ENCODE data around the gene PAX7.

GRCh38 chr1:18666317-18666920 is 35.8 kb downstream of the PAX7 start:
- TF ChIP-seq CTCF (conservative IDR thresholded peaks at IDR 0.05; ENCODE audit: low read depth, low read length) (no peak), ELK1 (IDR thresholded peaks at IDR 0.05; ENCODE audit: borderline replicate concordance, low read depth, low read length) (no peak), CHD1 (IDR thresholded peaks at IDR 0.05; ENCODE audit: low read depth, low read length) (no peak), MAZ (IDR thresholded peaks at IDR 0.05; ENCODE audit: borderline replicate concordance, low read depth, low read length) (no peak), POLR2A (IDR thresholded peaks at IDR 0.05; ENCODE audit: low read depth, low read length) (no peak), RCOR1 (IDR thresholded peaks at IDR 0.05; ENCODE audit: insufficient replicate concordance, low read length) (no peak)

Measured in IMR-90 (cell line).